CD4-positive, CD25-positive, alpha-beta regulatory T cell (primary cell): Measurements from ENCODE around the gene CPNE9. TPM values are rescaled to one million over a fixed set of nuclear protein-coding genes. Genes with fewer than 3 reads are reported as not detected.

ENCODE experiments used
- ATAC-seq, 2 donors: fragments of 150-1000 bp; cut with Tn5 transposase; one replicate each; pipeline ENCODE4 v1.10.0; 2021; ENCODE audit warnings: low read depth in 2 of 2, moderate number of reproducible peaks in 2 of 2, moderate library complexity in 1 of 2
- DNase-seq, 3 donors: peaks; one replicate each; pipeline versions ENCODE4 v3.0.0 to v3.0.0-alpha.2; 2012 to 2022; ENCODE audit warnings: mixed read lengths in 1 of 3
- H3K27ac ChIP-seq: one replicate; pipeline ENCODE4 v1.7.0; 2013; ENCODE audit warnings: mild to moderate bottlenecking, low read length; ENCODE audit not compliant: insufficient read depth, poor library complexity, severe bottlenecking
- H3K27me3 ChIP-seq: one replicate; pipeline ENCODE4 v1.7.0; 2013; ENCODE audit warnings: low read length; ENCODE audit not compliant: control insufficient read depth, insufficient read depth
- H3K36me3 ChIP-seq: one replicate; pipeline ENCODE4 v1.7.0; 2013; ENCODE audit warnings: mild to moderate bottlenecking, low read length, moderate library complexity; ENCODE audit not compliant: control insufficient read depth, insufficient read depth
- H3K4me1 ChIP-seq: 2 replicates; pipeline ENCODE4 v1.7.0; 2013; ENCODE audit warnings: mild to moderate bottlenecking, low read length; ENCODE audit not compliant: insufficient read depth, control insufficient read depth, poor library complexity, severe bottlenecking
- H3K4me3 ChIP-seq: one replicate; pipeline ENCODE4 v1.7.0; 2013; ENCODE audit warnings: low read depth, mild to moderate bottlenecking, low read length, moderate library complexity
- H3K9me3 ChIP-seq, 2 experiments: 1 replicate in 1 of 2; 2 replicates in 1 of 2; pipeline ENCODE4 v1.7.0; 2013; ENCODE audit warnings: low read length in 2 of 2, mild to moderate bottlenecking in 1 of 2, moderate library complexity in 1 of 2; ENCODE audit not compliant: control insufficient read depth in 2 of 2
- H3K27ac Mint-ChIP-seq, 3 donors: one replicate each; pipeline ENCODE4 v1.8.0; 2020 to 2022; ENCODE audit warnings: mild to moderate bottlenecking in 3 of 3, mixed read lengths in 3 of 3, moderate library complexity in 2 of 3
- H3K27me3 Mint-ChIP-seq: one replicate; pipeline ENCODE4 v1.8.0; 2022; ENCODE audit warnings: mild to moderate bottlenecking, mixed read lengths
- H3K36me3 Mint-ChIP-seq: one replicate; pipeline ENCODE4 v1.8.0; 2020; ENCODE audit warnings: mixed read lengths
- H3K4me1 Mint-ChIP-seq, 4 donors: one replicate each; pipeline ENCODE4 v1.8.0; 2020 to 2022; ENCODE audit warnings: mixed read lengths in 4 of 4, mild to moderate bottlenecking in 1 of 4
- H3K4me3 Mint-ChIP-seq, 4 donors: one replicate each; pipeline ENCODE4 v1.8.0; 2020 to 2022; ENCODE audit warnings: mild to moderate bottlenecking in 4 of 4, mixed read lengths in 4 of 4, moderate library complexity in 3 of 4
- H3K9me3 Mint-ChIP-seq, 7 donors: one replicate each; pipeline ENCODE4 v1.8.0; 2020 to 2022; ENCODE audit warnings: mixed read lengths in 7 of 7, mild to moderate bottlenecking in 3 of 7, moderate library complexity in 2 of 7
- polyA plus RNA-seq, 4 donors: library from polyadenylated mRNA; unstranded; fragments of 300-500 nt; fragmentation: Illumina TruSeq; gene quantifications; one replicate each; pipeline ENCODE4 v1.2.3, GENCODE V29; 2021
- total RNA-seq: library from RNA; stranded (reverse); gene quantifications from one replicate; pipeline ENCODE4 v1.2.3, GENCODE V29; 2022

Gene CPNE9
- total and polyA plus RNA-seq, 5 donors from 2014 or later: not detected

- no peak overlapping the region for H3K27ac ChIP-seq
- Mint-ChIP-seq H3K27me3 (no peaks in the 10 kb centered on the region), H3K9me3 (no peaks in the 10 kb centered on the region), H3K4me1 (peaks cover 3 to 44% (median 38%) of the 10 kb centered on the region in 4 donors), H3K4me3 (no peak overlapping the region), H3K36me3 (peaks cover 7% of the 10 kb centered on the region), H3K27ac (peak overlapping the region in 2 of 3 donors; percentile 9 to 35)
- no peak overlapping the region for H3K4me3 ChIP-seq
- DNase-seq (no peak), ATAC-seq (no peak)
- H3K27me3 ChIP-seq: no peaks in the 10 kb centered on the region
- peaks cover 7% of the 10 kb centered on the region for H3K36me3 ChIP-seq
- H3K4me1 ChIP-seq: peaks cover 38% of the 10 kb centered on the region
- no peaks in the 10 kb centered on the region for H3K9me3 ChIP-seq
Observed at GRCh38 chr3:9776896-9777693, 73.5 kb downstream of the CPNE9 start.

- Mint-ChIP-seq H3K4me3 (no peak overlapping the region), H3K36me3 (peaks cover 7% of the 10 kb centered on the region), H3K27ac (peak overlapping the region in 1 of 3 donors; percentile 35), H3K9me3 (no peaks in the 10 kb centered on the region), H3K27me3 (no peaks in the 10 kb centered on the region), H3K4me1 (peaks cover 4 to 49% (median 43%) of the 10 kb centered on the region in 4 donors)
- Histone ChIP-seq H3K36me3 (peaks cover 8% of the 10 kb centered on the region), H3K9me3 (no peaks in the 10 kb centered on the region), H3K27me3 (no peaks in the 10 kb centered on the region), H3K27ac (no peak overlapping the region), H3K4me3 (no peak overlapping the region), H3K4me1 (peaks cover 42% of the 10 kb centered on the region)
- DNase-seq: no peak
- ATAC-seq: no peak
Observed at GRCh38 chr3:9777694-9778021, 74.0 kb downstream of the CPNE9 start.

GRCh38 chr3:9778143-9779074 lies 74.8 kb downstream of the CPNE9 start:
- H3K9me3 ChIP-seq: no peaks in the 10 kb centered on the region
- Mint-ChIP-seq H3K36me3 (peaks cover 12% of the 10 kb centered on the region), H3K27me3 (no peaks in the 10 kb centered on the region), H3K27ac (peak overlapping the region in 2 of 3 donors; percentile 84 to 95), H3K9me3 (no peaks in the 10 kb centered on the region), H3K4me1 (peaks cover 8 to 52% (median 45%) of the 10 kb centered on the region in 4 donors), H3K4me3 (peak overlapping the region in 1 of 4 donors; percentile 64)
- no peak overlapping the region for H3K4me3 ChIP-seq
- no peak overlapping the region for H3K27ac ChIP-seq
- H3K27me3 ChIP-seq: no peaks in the 10 kb centered on the region
- H3K4me1 ChIP-seq: peaks cover 42% of the 10 kb centered on the region
- peaks cover 11% of the 10 kb centered on the region for H3K36me3 ChIP-seq
- DNase-seq: no peak
- ATAC-seq: no peak

GRCh38 chr3:9779075-9779593 lies 75.5 kb downstream of the CPNE9 start:
- ATAC-seq (no peak), DNase-seq (no peak)
- no peaks in the 10 kb centered on the region for H3K27me3 Mint-ChIP-seq
- peaks cover 8 to 52% (median 45%) of the 10 kb centered on the region in 4 donors for H3K4me1 Mint-ChIP-seq
- H3K9me3 ChIP-seq: no peaks in the 10 kb centered on the region
- H3K27ac Mint-ChIP-seq: peak overlapping the region; percentile 84 to 95 (median 85)
- peaks cover 9% of the 10 kb centered on the region for H3K36me3 Mint-ChIP-seq
- no peak overlapping the region for H3K4me3 ChIP-seq
- no peaks in the 10 kb centered on the region for H3K27me3 ChIP-seq
- peak overlapping the region; percentile 70 for H3K27ac ChIP-seq
- H3K9me3 Mint-ChIP-seq: no peaks in the 10 kb centered on the region
- peaks cover 42% of the 10 kb centered on the region for H3K4me1 ChIP-seq
- peaks cover 18% of the 10 kb centered on the region for H3K36me3 ChIP-seq
- H3K4me3 Mint-ChIP-seq: peak overlapping the region in 3 of 4 donors; percentile 41 to 83 (median 64)

Other genes starting within 250 kb of the CPNE9 start
- gene LHFPL4, start 150.0 kb upstream of the CPNE9 start, total RNA-seq: not detected
- under 1 TPM in 3 of 4 donors, not detected in 1; 0.03 to 0.18 (median 0.13) TPM for gene LHFPL4, start 150.0 kb upstream of the CPNE9 start, polyA plus RNA-seq
- gene MTMR14, start 54.3 kb upstream of the CPNE9 start, total RNA-seq: 97.4 TPM
- gene MTMR14, start 54.3 kb upstream of the CPNE9 start, polyA plus RNA-seq: 10 to 100 TPM; 66.8 to 90.2 (median 80.9) TPM
- 41.2 TPM for gene BRPF1, start 27.9 kb downstream of the CPNE9 start, total RNA-seq
- 10 to 100 TPM in 2 of 4 donors, 1 to 10 TPM in 2; 6.7 to 12.1 (median 9.2) TPM for gene BRPF1, start 27.9 kb downstream of the CPNE9 start, polyA plus RNA-seq
- gene OGG1, start 46.1 kb downstream of the CPNE9 start, total RNA-seq: 26.3 TPM
- gene OGG1, start 46.1 kb downstream of the CPNE9 start, polyA plus RNA-seq: 10 to 100 TPM; 21.8 to 30.2 (median 26.7) TPM
- gene CAMK1, start 66.1 kb downstream of the CPNE9 start, total RNA-seq: 4.9 TPM
- gene CAMK1, start 66.1 kb downstream of the CPNE9 start, polyA plus RNA-seq: 10 to 100 TPM in 1 of 4 donors, 1 to 10 TPM in 3; 4.5 to 13.7 (median 7.7) TPM
- gene TADA3, start 88.6 kb downstream of the CPNE9 start, total RNA-seq: 44.7 TPM
- 10 to 100 TPM; 50.2 to 69.0 (median 60.5) TPM for gene TADA3, start 88.6 kb downstream of the CPNE9 start, polyA plus RNA-seq
- gene ARPC4, start 89.2 kb downstream of the CPNE9 start, total RNA-seq: 203 TPM
- 100 to 1,000 TPM; 294 to 384 (median 336) TPM for gene ARPC4, start 89.2 kb downstream of the CPNE9 start, polyA plus RNA-seq
- 89.9 TPM for gene TTLL3, start 106.4 kb downstream of the CPNE9 start, total RNA-seq
- 1 to 10 TPM; 2.3 to 3.8 (median 3.1) TPM for gene TTLL3, start 106.4 kb downstream of the CPNE9 start, polyA plus RNA-seq
- 21.1 TPM for gene RPUSD3, start 140.2 kb downstream of the CPNE9 start, total RNA-seq
- 10 to 100 TPM; 59.7 to 72.3 (median 66.8) TPM for gene RPUSD3, start 140.2 kb downstream of the CPNE9 start, polyA plus RNA-seq
- gene CIDEC, start 176.4 kb downstream of the CPNE9 start, total RNA-seq: not detected
- not detected for gene CIDEC, start 176.4 kb downstream of the CPNE9 start, polyA plus RNA-seq
- 17.7 TPM for gene JAGN1, start 186.8 kb downstream of the CPNE9 start, total RNA-seq
- 10 to 100 TPM; 52.6 to 70.8 (median 58.3) TPM for gene JAGN1, start 186.8 kb downstream of the CPNE9 start, polyA plus RNA-seq
- gene IL17RE, start 199.0 kb downstream of the CPNE9 start, total RNA-seq: 4.3 TPM
- under 1 TPM in 3 of 4 donors, not detected in 1; 0.31 to 0.33 (median 0.32) TPM for gene IL17RE, start 199.0 kb downstream of the CPNE9 start, polyA plus RNA-seq
- 1.1 TPM for gene IL17RC, start 213.3 kb downstream of the CPNE9 start, total RNA-seq
- 1 to 10 TPM; 5.6 to 9.5 (median 7.5) TPM for gene IL17RC, start 213.3 kb downstream of the CPNE9 start, polyA plus RNA-seq
- 24.6 TPM for gene CRELD1, start 230.0 kb downstream of the CPNE9 start, total RNA-seq
- 10 to 100 TPM; 20.5 to 26.5 (median 23.9) TPM for gene CRELD1, start 230.0 kb downstream of the CPNE9 start, polyA plus RNA-seq
- gene PRRT3, start 248.6 kb downstream of the CPNE9 start, total RNA-seq: 4.7 TPM
- gene PRRT3, start 248.6 kb downstream of the CPNE9 start, polyA plus RNA-seq: 1 to 10 TPM; 3.0 to 4.3 (median 4.2) TPM